GM23338 (cell line): ENCODE results near the gene OR51S1. TPM values are rescaled to one million over a fixed set of nuclear protein-coding genes. Genes with fewer than 3 reads are reported as not detected.

Source experiments
- ATAC-seq: fragments of 200-7000 bp; cut with Tn5 transposase; 3 replicates; pipeline ENCODE4 v1.9.1; 2020
- DNase-seq: peaks from one replicate; pipeline ENCODE4 v3.0.0-alpha.2; 2015; ENCODE audit warnings: low spot score
- H2AFZ ChIP-seq: fragments of 200-600 bp; sonication (generic); 2 replicates; pipeline ENCODE4 v1.8.0; 2016; ENCODE audit warnings: antibody characterized with exemption, mild to moderate bottlenecking, moderate library complexity
- H3F3A ChIP-seq: fragments of 200-600 bp; sonication (generic); replicated peaks from 2 replicates; pipeline ENCODE4 v1.8.0; 2017; ENCODE audit warnings: antibody characterized with exemption, mixed run types, low read depth
- H3K27ac ChIP-seq: fragments of 200-600 bp; sonication (generic); 2 replicates; pipeline ENCODE4 v1.6.1; 2016; ENCODE audit warnings: low read depth
- H3K27me3 ChIP-seq: fragments of 200-600 bp; sonication (generic); 2 replicates; pipeline ENCODE4 v1.8.0; 2016; ENCODE audit warnings: mild to moderate bottlenecking, mixed run types, moderate library complexity; ENCODE audit not compliant: insufficient read depth
- H3K36me3 ChIP-seq: fragments of 200-600 bp; sonication (generic); 2 replicates; pipeline ENCODE4 v1.8.0; 2016; ENCODE audit warnings: mild to moderate bottlenecking; ENCODE audit not compliant: insufficient read depth
- H3K4me1 ChIP-seq: fragments of 200-600 bp; sonication (generic); 2 replicates; pipeline ENCODE4 v1.8.0; 2016; ENCODE audit warnings: mild to moderate bottlenecking, moderate library complexity; ENCODE audit not compliant: insufficient read depth
- H3K4me2 ChIP-seq: fragments of 200-600 bp; sonication (generic); 2 replicates; pipeline ENCODE4 v1.7.1; 2017; ENCODE audit warnings: mixed run types
- H3K4me3 ChIP-seq: fragments of 200-600 bp; sonication (generic); 2 replicates; pipeline ENCODE4 v1.6.1; 2016; ENCODE audit warnings: mixed run types
- H3K79me2 ChIP-seq: fragments of 200-600 bp; sonication (generic); replicated peaks from 2 replicates; pipeline ENCODE4 v1.8.0; 2017; ENCODE audit warnings: mild to moderate bottlenecking; ENCODE audit not compliant: insufficient read depth
- H3K9me2 ChIP-seq: fragments of 200-600 bp; sonication (generic); 2 replicates; pipeline ENCODE4 v1.8.0; 2017; ENCODE audit not compliant: insufficient read depth
- H4K20me1 ChIP-seq: fragments of 200-600 bp; sonication (generic); replicated peaks from 2 replicates; pipeline ENCODE4 v1.8.0; 2017; ENCODE audit warnings: mild to moderate bottlenecking; ENCODE audit not compliant: insufficient read depth
- H3K27ac Mint-ChIP-seq: 2 replicates; pipeline ENCODE4 v1.8.0; 2020; ENCODE audit warnings: inconsistent platforms, mild to moderate bottlenecking, moderate library complexity, mixed read lengths
- H3K27me3 Mint-ChIP-seq: 3 replicates; pipeline ENCODE4 v1.8.0; 2022; ENCODE audit warnings: low read depth, mild to moderate bottlenecking, moderate library complexity, mixed read lengths, inconsistent platforms; ENCODE audit not compliant: insufficient read depth, poor library complexity
- H3K36me3 Mint-ChIP-seq: 3 replicates; pipeline ENCODE4 v1.8.0; 2021; ENCODE audit warnings: low read depth, mild to moderate bottlenecking, inconsistent platforms, moderate library complexity, mixed read lengths
- H3K4me1 Mint-ChIP-seq: 3 replicates; pipeline ENCODE4 v1.8.0; 2020; ENCODE audit warnings: mild to moderate bottlenecking, inconsistent platforms, mixed read lengths
- H3K4me3 Mint-ChIP-seq: 3 replicates; pipeline ENCODE4 v1.8.0; 2021; ENCODE audit warnings: moderate library complexity, mild to moderate bottlenecking, inconsistent platforms, mixed read lengths
- H3K9me3 Mint-ChIP-seq: 3 replicates; pipeline ENCODE4 v1.8.0; 2020; ENCODE audit warnings: moderate library complexity, mild to moderate bottlenecking, inconsistent platforms, mixed read lengths
- CREB1 ChIP-seq: fragments of 250-450 bp; sonication (Bioruptor Pico); IDR thresholded peaks from 2 replicates; pipeline ENCODE4 v1.5.0; 2020; ENCODE audit warnings: low read depth, mild to moderate bottlenecking, moderate library complexity
- EZH2 ChIP-seq: fragments of 200-600 bp; sonication (generic); IDR thresholded peaks from one replicate; pipeline ENCODE4 v1.8.0; 2017; ENCODE audit warnings: antibody characterized with exemption, mild to moderate bottlenecking, low read depth; ENCODE audit not compliant: unreplicated experiment
- EZH2phosphoT487 ChIP-seq: fragments of 200-600 bp; sonication (generic); IDR thresholded peaks from one replicate; pipeline ENCODE4 v1.8.1; 2018; ENCODE audit warnings: antibody characterized with exemption; ENCODE audit not compliant: unreplicated experiment
- JUNB ChIP-seq: IDR thresholded peaks from one replicate; pipeline ENCODE4 v1.6.1; 2016; ENCODE audit warnings: antibody characterized with exemption; ENCODE audit not compliant: unreplicated experiment
- NANOG ChIP-seq: IDR thresholded peaks from 2 replicates; pipeline ENCODE4 v1.6.1; 2016; ENCODE audit warnings: antibody characterized with exemption, borderline replicate concordance
- POLR2AphosphoS5 ChIP-seq: IDR thresholded peaks from 2 replicates; pipeline ENCODE4 v1.6.1; 2016; ENCODE audit warnings: antibody characterized with exemption, low read depth
- STAT1 ChIP-seq: IDR thresholded peaks from one replicate; pipeline ENCODE4 v1.6.1; 2016; ENCODE audit warnings: antibody characterized with exemption; ENCODE audit not compliant: unreplicated experiment
- ZNF331 ChIP-seq: fragments of 250-450 bp; sonication (Bioruptor Pico); IDR thresholded peaks from 2 replicates; pipeline ENCODE4 v1.5.0; 2020; ENCODE audit warnings: low read depth, mild to moderate bottlenecking, moderate library complexity
- polyA plus RNA-seq: library from polyadenylated mRNA; unstranded; fragments of >200 nt; fragmentation: Nextera tagmentation; extraction: Ambion mirVana; gene quantifications from 2 replicates; pipeline ENCODE4 v1.2.1, GENCODE V29; 2016
- total RNA-seq: library from RNA; depleted of rRNA; stranded (reverse); fragments of >200 nt; shearing (Covaris generic); gene quantifications from 2 replicates; pipeline ENCODE4 v1.2.3, GENCODE V29; 2014
- TF ChIP-seq, protein P1 (sequence below): IDR thresholded peaks from one replicate; pipeline ENCODE4 v1.6.1; 2018; ENCODE audit warnings: antibody characterized with exemption; ENCODE audit not compliant: unreplicated experiment
- TF ChIP-seq, protein P2 (sequence below): IDR thresholded peaks from 2 replicates; pipeline ENCODE4 v1.6.1; 2016; ENCODE audit warnings: antibody characterized with exemption
- TF ChIP-seq, protein P3 (sequence below), 2 experiments: fragments of 200-600 bp in 1 of 2; sonication (generic) in 1 of 2; conservative IDR thresholded peaks; 2 replicates each; pipeline versions ENCODE4 v1.5.1 to v1.6.1; 2016 to 2017; ENCODE audit warnings: antibody characterized with exemption in 2 of 2, low read depth in 2 of 2, mild to moderate bottlenecking in 2 of 2, moderate library complexity in 1 of 2

Gene OR51S1
- total and polyA plus RNA-seq, 2 experiments from 2014 or later = not detected

DNA sequence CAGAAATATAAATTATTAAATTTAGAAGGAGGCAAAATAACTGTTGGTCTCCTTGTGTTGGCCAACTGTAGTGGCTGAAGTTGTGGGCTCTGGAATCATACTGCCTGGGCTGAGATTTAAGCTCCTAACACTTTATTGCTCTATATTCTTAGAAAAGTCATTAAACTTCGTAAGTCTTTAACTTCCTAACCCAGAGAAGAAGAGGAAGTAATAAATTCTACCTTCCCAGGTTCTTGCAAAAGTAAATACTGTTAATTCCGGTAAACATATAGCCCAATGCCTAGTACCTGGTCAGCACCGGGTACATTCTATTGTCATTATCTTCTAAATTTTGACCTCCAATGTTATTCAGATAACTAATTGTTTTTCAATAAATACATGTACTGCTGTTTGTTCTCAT lies 37.2 kb upstream of the OR51S1 start (continued):
- TF ChIP-seq STAT1 = no peak
- TF ChIP-seq, protein P1, sequence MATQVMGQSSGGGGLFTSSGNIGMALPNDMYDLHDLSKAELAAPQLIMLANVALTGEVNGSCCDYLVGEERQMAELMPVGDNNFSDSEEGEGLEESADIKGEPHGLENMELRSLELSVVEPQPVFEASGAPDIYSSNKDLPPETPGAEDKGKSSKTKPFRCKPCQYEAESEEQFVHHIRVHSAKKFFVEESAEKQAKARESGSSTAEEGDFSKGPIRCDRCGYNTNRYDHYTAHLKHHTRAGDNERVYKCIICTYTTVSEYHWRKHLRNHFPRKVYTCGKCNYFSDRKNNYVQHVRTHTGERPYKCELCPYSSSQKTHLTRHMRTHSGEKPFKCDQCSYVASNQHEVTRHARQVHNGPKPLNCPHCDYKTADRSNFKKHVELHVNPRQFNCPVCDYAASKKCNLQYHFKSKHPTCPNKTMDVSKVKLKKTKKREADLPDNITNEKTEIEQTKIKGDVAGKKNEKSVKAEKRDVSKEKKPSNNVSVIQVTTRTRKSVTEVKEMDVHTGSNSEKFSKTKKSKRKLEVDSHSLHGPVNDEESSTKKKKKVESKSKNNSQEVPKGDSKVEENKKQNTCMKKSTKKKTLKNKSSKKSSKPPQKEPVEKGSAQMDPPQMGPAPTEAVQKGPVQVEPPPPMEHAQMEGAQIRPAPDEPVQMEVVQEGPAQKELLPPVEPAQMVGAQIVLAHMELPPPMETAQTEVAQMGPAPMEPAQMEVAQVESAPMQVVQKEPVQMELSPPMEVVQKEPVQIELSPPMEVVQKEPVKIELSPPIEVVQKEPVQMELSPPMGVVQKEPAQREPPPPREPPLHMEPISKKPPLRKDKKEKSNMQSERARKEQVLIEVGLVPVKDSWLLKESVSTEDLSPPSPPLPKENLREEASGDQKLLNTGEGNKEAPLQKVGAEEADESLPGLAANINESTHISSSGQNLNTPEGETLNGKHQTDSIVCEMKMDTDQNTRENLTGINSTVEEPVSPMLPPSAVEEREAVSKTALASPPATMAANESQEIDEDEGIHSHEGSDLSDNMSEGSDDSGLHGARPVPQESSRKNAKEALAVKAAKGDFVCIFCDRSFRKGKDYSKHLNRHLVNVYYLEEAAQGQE = no peak

DNA sequence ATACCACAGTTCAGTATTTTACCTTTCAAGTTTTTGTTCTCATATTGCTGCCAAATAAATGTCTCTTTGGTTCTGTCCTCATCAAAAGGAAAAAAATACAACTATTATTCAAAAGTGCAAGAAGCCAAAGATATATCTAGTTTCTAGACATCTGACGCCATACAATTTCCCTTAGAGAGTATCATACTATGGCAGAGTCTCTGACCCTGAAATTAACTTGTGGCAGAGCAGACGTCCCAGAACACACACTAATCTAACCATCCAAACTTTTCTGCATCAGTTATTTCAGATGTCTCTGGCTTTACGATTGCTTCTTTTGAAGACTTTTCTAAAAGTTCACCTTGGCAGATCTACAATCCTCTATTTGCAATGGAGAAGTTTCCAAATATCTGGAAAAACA lies 35.4 kb upstream of the OR51S1 start:
- Histone ChIP-seq H4K20me1 (no peaks in the 10 kb centered on the region), H3F3A (no peaks in the 10 kb centered on the region)
- no peak for ATAC-seq
- TF ChIP-seq NANOG (no peak), ZNF331 (no peak), CREB1 (CRISPR knock-in tag) (no peak), EZH2 (no peak), JUNB (no peak), EZH2phosphoT487 (no peak), POLR2AphosphoS5 (no peak)
- TF ChIP-seq, protein P2, sequence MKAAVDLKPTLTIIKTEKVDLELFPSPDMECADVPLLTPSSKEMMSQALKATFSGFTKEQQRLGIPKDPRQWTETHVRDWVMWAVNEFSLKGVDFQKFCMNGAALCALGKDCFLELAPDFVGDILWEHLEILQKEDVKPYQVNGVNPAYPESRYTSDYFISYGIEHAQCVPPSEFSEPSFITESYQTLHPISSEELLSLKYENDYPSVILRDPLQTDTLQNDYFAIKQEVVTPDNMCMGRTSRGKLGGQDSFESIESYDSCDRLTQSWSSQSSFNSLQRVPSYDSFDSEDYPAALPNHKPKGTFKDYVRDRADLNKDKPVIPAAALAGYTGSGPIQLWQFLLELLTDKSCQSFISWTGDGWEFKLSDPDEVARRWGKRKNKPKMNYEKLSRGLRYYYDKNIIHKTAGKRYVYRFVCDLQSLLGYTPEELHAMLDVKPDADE = no peak
- TF ChIP-seq, protein P3, sequence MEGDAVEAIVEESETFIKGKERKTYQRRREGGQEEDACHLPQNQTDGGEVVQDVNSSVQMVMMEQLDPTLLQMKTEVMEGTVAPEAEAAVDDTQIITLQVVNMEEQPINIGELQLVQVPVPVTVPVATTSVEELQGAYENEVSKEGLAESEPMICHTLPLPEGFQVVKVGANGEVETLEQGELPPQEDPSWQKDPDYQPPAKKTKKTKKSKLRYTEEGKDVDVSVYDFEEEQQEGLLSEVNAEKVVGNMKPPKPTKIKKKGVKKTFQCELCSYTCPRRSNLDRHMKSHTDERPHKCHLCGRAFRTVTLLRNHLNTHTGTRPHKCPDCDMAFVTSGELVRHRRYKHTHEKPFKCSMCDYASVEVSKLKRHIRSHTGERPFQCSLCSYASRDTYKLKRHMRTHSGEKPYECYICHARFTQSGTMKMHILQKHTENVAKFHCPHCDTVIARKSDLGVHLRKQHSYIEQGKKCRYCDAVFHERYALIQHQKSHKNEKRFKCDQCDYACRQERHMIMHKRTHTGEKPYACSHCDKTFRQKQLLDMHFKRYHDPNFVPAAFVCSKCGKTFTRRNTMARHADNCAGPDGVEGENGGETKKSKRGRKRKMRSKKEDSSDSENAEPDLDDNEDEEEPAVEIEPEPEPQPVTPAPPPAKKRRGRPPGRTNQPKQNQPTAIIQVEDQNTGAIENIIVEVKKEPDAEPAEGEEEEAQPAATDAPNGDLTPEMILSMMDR (conservative IDR thresholded peaks at IDR 0.05; ENCODE audit: low read depth in 2 of 2) = no peak
- TF ChIP-seq, protein P1 = no peak

More for the DNA sequence above, 35.4 kb upstream of the OR51S1 start:
- H3K4me1 ChIP-seq = no peaks in the 10 kb centered on the region
- H3K4me1 Mint-ChIP-seq = no peaks in the 10 kb centered on the region
- DNase-seq = no peak
- no peaks in the 10 kb centered on the region for H3K27me3 Mint-ChIP-seq
- no peaks in the 10 kb centered on the region for H3K27me3 ChIP-seq
- H3K9me2 ChIP-seq = no peaks in the 10 kb centered on the region; the same call in 1 of the 2 replicates
- no peaks in the 10 kb centered on the region for H3K36me3 Mint-ChIP-seq
- no peak overlapping the region for H3K4me2 ChIP-seq
- no peak overlapping the region for H2AFZ ChIP-seq
- no peaks in the 10 kb centered on the region for H3K79me2 ChIP-seq
- no peak overlapping the region for H3K27ac ChIP-seq
- H3K27ac Mint-ChIP-seq = no peak overlapping the region
- no peaks in the 10 kb centered on the region for H3K36me3 ChIP-seq
- no peaks in the 10 kb centered on the region for H3K9me3 Mint-ChIP-seq
- no peak overlapping the region for H3K4me3 Mint-ChIP-seq
- no peak overlapping the region for H3K4me3 ChIP-seq
